NCI-H146 (cell line): ENCODE measurements around the gene FAM227B.
"Not testable (repeated sequence)": the region's sequence is repeated elsewhere in the genome, so short reads cannot be mapped to it uniquely, and the experiment has no call there.

Source experiments
- DNase-seq: peaks from one replicate; lab custom pipeline; 2025; lab: John Stamatoyannopoulos, UW

The FAM227B gene

GRCh38 chr15:49610157-49610918 lies 10.3 kb downstream of the FAM227B start:
- DNase-seq = no peak

- DNase-seq = no peak
These were observed 14.0 kb downstream of the FAM227B start for GRCh38 chr15:49606594-49606993.

GRCh38 chr15:49605588-49605987 lies 15.0 kb downstream of the FAM227B start:
- DNase-seq = no peak

GRCh38 chr15:49604625-49605409 lies 15.8 kb downstream of the FAM227B start:
- no peak for DNase-seq

- not testable (repeated sequence) for DNase-seq
These were observed 27.7 kb downstream of the FAM227B start for GRCh38 chr15:49592829-49593316.

GRCh38 chr15:49589030-49589429 lies 31.6 kb downstream of the FAM227B start:
- DNase-seq = no peak

GRCh38 chr15:49573421-49573820 lies 47.2 kb downstream of the FAM227B start:
- DNase-seq = no peak

GRCh38 chr15:49570672-49571071 lies 49.9 kb downstream of the FAM227B start:
- DNase-seq = no peak

GRCh38 chr15:49570174-49570573 lies 50.4 kb downstream of the FAM227B start:
- no peak for DNase-seq

- DNase-seq = no peak
These were observed 60.6 kb downstream of the FAM227B start for GRCh38 chr15:49560045-49560444.

- DNase-seq = no peak
These were observed 61.7 kb downstream of the FAM227B start for GRCh38 chr15:49558929-49559328.

- no peak for DNase-seq
These were observed 64.2 kb downstream of the FAM227B start for GRCh38 chr15:49556437-49556836.

GRCh38 chr15:49550342-49550741 lies 70.3 kb downstream of the FAM227B start:
- not testable (repeated sequence) for DNase-seq

- no peak for DNase-seq
These were observed 82.1 kb downstream of the FAM227B start for GRCh38 chr15:49538520-49538919.

- DNase-seq = no peak
These were observed 90.5 kb downstream of the FAM227B start for GRCh38 chr15:49530092-49530491.

- no peak for DNase-seq
These were observed 92.3 kb downstream of the FAM227B start for GRCh38 chr15:49528289-49528688.

GRCh38 chr15:49521802-49522201 lies 98.8 kb downstream of the FAM227B start:
- no peak for DNase-seq

- not testable (repeated sequence) for DNase-seq
These were observed 107.9 kb downstream of the FAM227B start for GRCh38 chr15:49512739-49513138.

GRCh38 chr15:49507261-49507660 lies 113.4 kb downstream of the FAM227B start:
- no peak for DNase-seq

GRCh38 chr15:49506341-49506740 lies 114.3 kb downstream of the FAM227B start:
- no peak for DNase-seq

GRCh38 chr15:49501586-49501985 lies 119.0 kb downstream of the FAM227B start:
- DNase-seq = no peak

- DNase-seq = no peak
These were observed 124.4 kb downstream of the FAM227B start for GRCh38 chr15:49495993-49496753.
